Activated CD4-positive, alpha-beta T cell treated with anti-CD3 and anti-CD28 coated beads for 36 hours (primary cell): ENCODE results near the gene PROZ. TPM values are rescaled to one million over a fixed set of nuclear protein-coding genes. Genes with fewer than 3 reads are reported as not detected.
"Not testable (repeated sequence)": the region's sequence is repeated elsewhere in the genome, so short reads cannot be mapped to it uniquely, and the experiment has no call there.

Experiments used
- ATAC-seq: fragments of 200-7000 bp; cut with Tn5 transposase; one replicate; pipeline ENCODE4 v1.10.0; 2021; ENCODE audit warnings: mild to moderate bottlenecking, moderate library complexity
- CTCF ChIA-PET: fragments of 350-600 bp; sonication (Branson Sonifier 250); formaldehyde crosslinking; loops from one replicate; lab custom pipeline; 2021; ENCODE audit warnings: antibody characterized with exemption; lab: Charles Lee
- POLR2A ChIA-PET: fragments of 350-600 bp; sonication (Branson Sonifier 250); formaldehyde crosslinking; loops from one replicate; lab custom pipeline; 2021; ENCODE audit warnings: antibody characterized with exemption, inconsistent platforms; lab: Charles Lee
- DNase-seq: peaks from one replicate; pipeline ENCODE4 v3.0.0-alpha.2; 2020
- H3K27ac Mint-ChIP-seq: one replicate; pipeline ENCODE4 v1.8.0; 2021; ENCODE audit warnings: mixed read lengths
- H3K27me3 Mint-ChIP-seq: one replicate; pipeline ENCODE4 v1.8.0; 2021; ENCODE audit warnings: mixed read lengths
- H3K36me3 Mint-ChIP-seq: one replicate; pipeline ENCODE4 v1.8.0; 2021; ENCODE audit warnings: low read depth, mixed read lengths
- H3K4me1 Mint-ChIP-seq: one replicate; pipeline ENCODE4 v1.8.0; 2021; ENCODE audit warnings: mixed read lengths
- H3K4me3 Mint-ChIP-seq: one replicate; pipeline ENCODE4 v1.8.0; 2021; ENCODE audit warnings: mild to moderate bottlenecking, moderate library complexity, mixed read lengths
- H3K9me3 Mint-ChIP-seq: one replicate; pipeline ENCODE4 v1.8.0; 2021; ENCODE audit warnings: low read depth, mixed read lengths
- intact Hi-C, 2 experiments: fragments of 100-400 bp; cut with DNase I in 1 of 2; cut with micrococcal nuclease in 1 of 2; formaldehyde crosslinking; loops; one replicate each; pipeline versions ENCODE4 v1.14.2 to v1.15.1; 2022 to 2024; cut with DNase I, micrococcal nuclease
- total RNA-seq, 2 experiments: library from RNA; stranded (reverse); gene quantifications; one replicate each; pipeline ENCODE4 v1.2.3, GENCODE V29; 2021

The PROZ gene, protein sequence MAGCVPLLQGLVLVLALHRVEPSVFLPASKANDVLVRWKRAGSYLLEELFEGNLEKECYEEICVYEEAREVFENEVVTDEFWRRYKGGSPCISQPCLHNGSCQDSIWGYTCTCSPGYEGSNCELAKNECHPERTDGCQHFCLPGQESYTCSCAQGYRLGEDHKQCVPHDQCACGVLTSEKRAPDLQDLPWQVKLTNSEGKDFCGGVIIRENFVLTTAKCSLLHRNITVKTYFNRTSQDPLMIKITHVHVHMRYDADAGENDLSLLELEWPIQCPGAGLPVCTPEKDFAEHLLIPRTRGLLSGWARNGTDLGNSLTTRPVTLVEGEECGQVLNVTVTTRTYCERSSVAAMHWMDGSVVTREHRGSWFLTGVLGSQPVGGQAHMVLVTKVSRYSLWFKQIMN
- not detected for total RNA-seq

DNA sequence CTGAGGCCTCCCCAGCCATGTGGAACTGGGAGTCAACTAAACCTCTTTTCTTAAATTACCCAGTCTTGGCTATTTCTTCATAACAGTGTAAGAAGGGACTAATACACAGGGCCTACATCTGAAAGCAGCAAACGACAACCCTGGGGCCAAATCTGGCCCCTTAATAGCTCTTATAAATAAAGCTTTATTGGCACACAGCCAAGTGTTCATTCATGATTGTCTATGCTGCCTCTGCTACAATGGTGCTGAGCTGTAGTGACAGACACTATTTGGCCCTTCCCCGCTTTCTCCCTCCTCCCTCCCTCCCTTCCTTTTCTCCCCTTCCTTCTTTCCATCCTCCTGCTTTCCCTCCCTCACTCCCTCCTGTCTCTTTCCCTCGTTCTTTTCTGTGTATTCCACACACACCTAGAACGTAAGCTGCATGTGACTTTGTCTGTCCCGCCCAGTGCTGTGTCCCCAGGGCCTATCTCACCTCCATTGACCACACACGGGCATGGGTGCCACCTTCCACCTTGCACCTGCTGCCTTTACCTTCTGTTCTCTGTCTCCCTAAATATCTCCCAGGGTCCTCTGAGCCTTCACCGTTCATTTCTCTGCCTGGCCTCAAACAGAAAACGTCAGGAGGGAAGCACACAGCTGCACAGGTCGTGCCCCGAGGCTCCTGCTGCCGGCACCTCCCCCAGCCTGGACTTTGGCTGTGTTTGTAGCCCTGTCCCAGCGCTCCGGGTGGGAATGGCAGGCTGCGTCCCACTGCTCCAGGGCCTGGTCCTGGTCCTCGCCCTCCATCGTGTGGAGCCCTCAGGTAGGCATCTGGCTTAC is at the start of gene PROZ:
TSS of gene PROZ (plus strand) at position 720 of the 819 bp plus-strand sequence. CDS start at position 733, 13 bp downstream.
- DNase-seq (no peak), ATAC-seq (no peak)
- Mint-ChIP-seq H3K4me1 (peaks cover 12% of the 10 kb centered on the region), H3K4me3 (no peak within 1 kb of the TSS), H3K9me3 (peaks cover 7% of the 10 kb centered on the region), H3K36me3 (no peaks in the 10 kb centered on the region), H3K27ac (no peak within 1 kb of the TSS), H3K27me3 (no peaks in the 10 kb centered on the region)
- CTCF ChIA-PET, result no interaction called here
- intact Hi-C loops, result no loop called here
- POLR2A ChIA-PET, result no interaction called here

DNA sequence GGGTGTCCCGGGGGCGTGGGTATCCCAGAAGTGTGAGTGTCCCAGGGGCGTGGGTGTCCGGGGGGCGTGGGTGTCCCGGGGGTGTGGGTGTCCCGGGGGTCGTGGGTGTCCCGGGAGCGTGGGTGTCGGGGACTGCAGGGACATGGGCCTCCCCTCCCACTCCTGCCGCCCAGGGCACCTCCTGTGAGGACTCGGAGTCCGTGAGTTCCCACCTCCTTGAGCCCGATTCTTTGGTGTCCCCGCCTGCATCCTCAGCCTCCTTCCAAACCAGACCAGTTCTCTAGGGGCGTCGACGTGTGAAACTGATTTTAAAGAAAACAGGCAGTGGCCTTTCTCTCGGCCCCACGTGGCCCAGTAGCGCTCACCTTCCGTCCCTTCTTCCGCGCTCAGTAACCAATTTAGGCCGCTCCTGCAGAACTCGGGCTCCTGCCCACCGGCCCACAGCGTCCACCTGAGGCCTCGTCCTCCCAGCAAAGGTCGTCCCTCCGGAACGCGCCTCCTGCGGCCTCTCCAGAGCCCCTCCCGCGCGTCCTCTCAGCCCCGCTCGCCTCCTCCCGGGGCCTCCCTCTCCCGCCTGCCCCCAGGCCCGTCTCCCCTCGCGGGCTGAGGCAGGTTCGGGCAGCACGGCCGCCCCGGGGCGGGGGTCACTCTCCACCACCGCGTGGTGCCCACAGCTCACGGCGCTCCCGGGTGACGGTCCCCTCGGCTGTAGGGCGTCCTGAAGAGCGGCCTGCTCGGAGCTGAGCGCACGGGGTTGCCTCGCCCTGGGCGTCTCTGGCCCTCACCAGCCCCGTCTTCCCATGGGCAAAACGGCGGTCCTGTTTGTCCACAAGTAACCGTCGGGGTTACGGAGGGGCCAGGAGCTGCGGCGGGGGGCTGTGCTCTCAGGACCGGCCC is 49.0 kb upstream of the PROZ start:
- DNase-seq (peak; percentile 37), ATAC-seq (peak; percentile 31)
- intact Hi-C loops, result no loop called here
- Mint-ChIP-seq H3K9me3 (no peaks in the 10 kb centered on the region), H3K27ac (no peak overlapping the region), H3K4me1 (peaks cover 2% of the 10 kb centered on the region), H3K27me3 (peaks cover 3% of the 10 kb centered on the region), H3K4me3 (peak overlapping the region; percentile 55), H3K36me3 (peaks cover 4% of the 10 kb centered on the region)
- ChIA-PET CTCF (no interaction called here), POLR2A (interaction anchor here (0.6 kb wide), 1 partner anchor 59 kb away, joined by 4 read pairs; no protein-coding TSS in a partner anchor)

DNA sequence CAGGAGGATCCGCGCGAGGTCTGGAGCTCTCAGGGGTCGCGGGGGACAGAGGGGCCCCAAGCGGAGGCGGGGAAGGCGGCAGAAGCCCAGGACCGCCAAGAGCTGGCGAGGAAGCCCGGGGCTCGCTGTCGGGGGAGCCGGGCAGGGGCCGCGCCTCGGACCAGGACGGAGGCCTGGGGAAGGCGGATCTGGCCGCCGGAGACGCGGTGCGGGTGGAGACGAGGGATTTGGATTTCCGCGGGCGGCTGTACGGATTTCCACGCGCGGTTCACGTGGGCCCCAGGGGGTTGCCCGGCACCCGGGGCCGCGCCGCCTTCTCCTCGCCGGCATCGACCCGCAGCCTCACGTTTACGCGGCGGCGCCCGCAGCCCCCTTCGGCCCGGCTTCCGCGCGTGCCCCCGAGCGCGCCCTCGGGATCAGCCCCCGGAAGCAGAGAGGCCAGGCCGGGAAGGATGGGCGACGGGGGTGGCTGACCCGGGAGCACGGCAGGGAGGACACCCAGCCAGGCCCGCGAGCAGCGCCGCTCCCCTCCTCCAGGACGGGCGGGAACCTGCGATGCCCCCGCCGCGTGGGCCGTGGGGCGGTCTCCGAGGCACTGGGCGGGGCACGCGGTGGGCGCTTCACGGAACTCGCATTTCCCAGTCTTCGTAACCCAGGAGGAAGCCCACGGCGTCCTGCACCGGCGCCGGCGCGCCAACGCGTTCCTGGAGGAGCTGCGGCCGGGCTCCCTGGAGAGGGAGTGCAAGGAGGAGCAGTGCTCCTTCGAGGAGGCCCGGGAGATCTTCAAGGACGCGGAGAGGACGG is 48.2 kb upstream of the PROZ start:
- Mint-ChIP-seq H3K4me3 (no peak overlapping the region), H3K9me3 (no peaks in the 10 kb centered on the region), H3K27ac (no peak overlapping the region), H3K4me1 (peaks cover 2% of the 10 kb centered on the region), H3K27me3 (peaks cover 3% of the 10 kb centered on the region), H3K36me3 (peaks cover 4% of the 10 kb centered on the region)
- DNase-seq, result peak; percentile 40
- CTCF ChIA-PET, result no interaction called here
- POLR2A ChIA-PET, result no interaction called here
- ATAC-seq, result peak; percentile 16
- intact Hi-C loops, result no loop called here

DNA sequence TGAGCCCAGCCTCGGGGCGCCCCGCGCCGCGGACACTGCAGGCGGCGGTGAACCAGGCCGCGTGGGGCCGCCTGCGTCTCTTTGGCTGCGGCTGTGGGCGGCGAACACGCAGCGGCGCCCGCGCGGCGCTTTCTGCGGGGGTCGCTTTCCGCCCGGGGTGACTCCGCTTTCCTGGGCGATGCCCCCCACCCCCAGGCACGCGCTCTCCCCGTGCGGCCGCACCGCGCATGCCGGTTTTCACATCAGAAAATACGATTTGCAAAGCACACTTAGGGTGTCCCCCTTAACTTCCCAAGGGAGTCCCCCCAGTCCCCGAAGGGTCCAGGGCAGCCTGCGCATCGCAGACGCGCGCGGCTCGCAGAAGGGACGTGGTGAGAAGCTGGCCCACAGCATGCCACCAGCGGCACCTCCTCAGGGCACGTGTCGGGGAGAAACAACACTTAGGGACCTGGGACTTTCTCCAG is 47.6 kb upstream of the PROZ start:
- Mint-ChIP-seq H3K9me3 (no peaks in the 10 kb centered on the region), H3K4me3 (peak overlapping the region; percentile 30), H3K27ac (no peak overlapping the region), H3K27me3 (peaks cover 3% of the 10 kb centered on the region), H3K4me1 (peaks cover 2% of the 10 kb centered on the region), H3K36me3 (peaks cover 4% of the 10 kb centered on the region)
- ATAC-seq, result no peak
- ChIA-PET POLR2A (no interaction called here), CTCF (no interaction called here)
- DNase-seq, result no peak
- intact Hi-C loops, result no loop called here

DNA sequence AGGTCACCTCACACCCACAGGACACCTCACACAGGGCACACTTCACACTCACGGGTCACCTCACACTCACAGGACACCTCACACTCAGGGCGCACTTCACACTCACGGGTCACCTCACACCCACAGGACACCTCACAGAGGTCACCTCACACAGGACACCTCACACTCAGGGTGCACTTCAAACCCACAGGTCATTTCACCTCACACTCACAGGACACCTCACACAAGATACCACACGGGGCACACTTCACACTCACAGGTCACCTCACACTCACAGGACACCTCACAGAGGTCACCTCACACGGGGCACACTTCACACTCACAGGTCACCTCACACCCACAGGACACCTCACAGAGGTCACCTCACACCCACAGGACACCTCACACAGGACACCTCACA is 46.6 kb upstream of the PROZ start:
- H3K9me3 Mint-ChIP-seq, ATAC-seq, H3K27ac Mint-ChIP-seq, CTCF ChIA-PET, H3K27me3 Mint-ChIP-seq, intact Hi-C loops, POLR2A ChIA-PET, H3K36me3 Mint-ChIP-seq, H3K4me3 Mint-ChIP-seq, H3K4me1 Mint-ChIP-seq: not testable (repeated sequence)
- DNase-seq, result peak; percentile 3

DNA sequence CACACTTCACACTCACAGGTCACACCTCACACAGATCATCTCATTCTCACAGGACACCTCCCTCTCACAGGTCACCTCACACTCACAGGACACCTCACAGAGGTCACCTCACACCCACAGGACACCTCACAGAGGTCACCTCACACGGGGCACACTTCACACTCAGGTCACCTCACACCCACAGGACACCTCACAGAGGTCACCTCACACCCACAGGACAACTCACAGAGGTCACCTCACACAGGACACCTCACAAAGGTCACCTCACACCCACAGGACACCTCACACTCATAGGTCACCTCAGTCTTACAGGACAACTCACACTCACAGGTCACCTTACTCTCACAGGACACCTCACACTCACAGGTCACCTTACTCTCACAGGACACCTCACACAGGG is 46.0 kb upstream of the PROZ start:
- POLR2A ChIA-PET, H3K36me3 Mint-ChIP-seq, intact Hi-C loops, H3K27me3 Mint-ChIP-seq, H3K27ac Mint-ChIP-seq, ATAC-seq, CTCF ChIA-PET, DNase-seq, H3K4me3 Mint-ChIP-seq, H3K9me3 Mint-ChIP-seq, H3K4me1 Mint-ChIP-seq: not testable (repeated sequence)

DNA sequence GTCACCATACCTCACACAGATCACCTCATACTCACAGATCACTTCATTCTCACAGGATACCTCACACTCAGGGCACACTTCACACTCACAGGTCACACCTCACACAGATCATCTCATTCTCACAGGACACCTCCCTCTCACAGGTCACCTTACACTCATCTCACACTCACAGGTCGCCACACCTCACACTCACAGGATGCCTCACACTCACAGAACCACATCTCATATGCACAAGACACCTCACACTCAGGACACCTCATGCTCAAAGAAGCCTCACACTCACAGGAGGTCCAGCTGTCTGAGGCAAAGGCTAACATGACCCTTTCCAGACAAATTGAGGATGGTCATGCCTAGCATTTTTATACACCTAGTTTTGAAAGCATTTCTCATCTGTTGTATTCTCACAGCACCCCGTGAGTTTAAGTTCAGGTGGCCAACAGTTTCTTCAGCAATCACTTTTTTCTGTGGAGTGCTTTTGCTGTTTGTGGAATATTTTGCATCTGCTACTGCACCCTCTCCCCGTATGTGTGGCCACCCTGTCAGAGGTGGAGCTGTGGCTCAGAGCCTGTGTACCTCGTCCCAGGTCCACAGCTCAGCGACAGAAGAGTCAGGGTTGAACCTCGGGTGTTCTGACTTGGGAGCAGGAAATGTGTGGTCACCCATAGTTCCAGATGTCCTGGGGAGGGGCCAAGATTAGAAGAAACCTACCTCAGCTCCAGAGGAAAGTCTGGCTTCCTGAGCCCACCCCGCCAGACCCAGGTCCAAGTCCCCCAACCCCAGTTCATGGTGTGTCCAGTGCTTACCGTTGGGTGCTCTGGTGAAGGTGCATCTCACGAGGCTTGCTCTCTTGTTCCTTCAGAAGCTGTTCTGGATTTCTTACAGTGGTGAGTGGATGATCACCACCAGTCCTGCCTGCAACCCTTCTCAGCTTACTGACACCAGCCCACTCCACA is 45.3 kb upstream of the PROZ start:
- ATAC-seq (no peak), DNase-seq (no peak)
- Mint-ChIP-seq H3K9me3 (no peaks in the 10 kb centered on the region), H3K27me3 (peaks cover 3% of the 10 kb centered on the region), H3K27ac (no peak overlapping the region), H3K4me3 (no peak overlapping the region), H3K36me3 (peaks cover 2% of the 10 kb centered on the region), H3K4me1 (peaks cover 2% of the 10 kb centered on the region)
- ChIA-PET CTCF (interaction anchor here (0.6 kb wide), 1 partner anchor 187 kb away, joined by 3 read pairs; no protein-coding TSS in a partner anchor), POLR2A (no interaction called here)
- intact Hi-C loops, result no loop called here

DNA sequence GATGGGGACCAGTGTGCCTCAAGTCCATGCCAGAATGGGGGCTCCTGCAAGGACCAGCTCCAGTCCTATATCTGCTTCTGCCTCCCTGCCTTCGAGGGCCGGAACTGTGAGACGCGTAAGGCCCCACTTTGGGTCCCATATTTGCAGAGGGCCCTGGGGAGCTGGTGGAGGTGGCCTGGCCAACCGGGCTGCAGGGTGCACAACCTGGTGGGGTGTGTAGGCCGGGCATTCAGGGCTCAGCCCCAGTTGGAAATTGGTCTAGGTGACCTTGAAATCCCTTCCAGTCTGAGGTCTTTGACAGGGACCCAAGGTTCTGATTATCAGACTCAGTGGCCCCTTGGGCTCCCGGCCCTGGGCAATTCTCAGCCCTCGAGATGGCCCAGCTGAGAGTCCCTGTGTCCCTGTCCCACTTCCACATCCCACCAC is 44.6 kb upstream of the PROZ start:
- no peak overlapping the region for H3K27ac Mint-ChIP-seq
- DNase-seq (no peak), ATAC-seq (no peak)
- H3K4me3 Mint-ChIP-seq, result no peak overlapping the region
- peaks cover 2% of the 10 kb centered on the region for H3K36me3 Mint-ChIP-seq
- H3K4me1 Mint-ChIP-seq, result peaks cover 2% of the 10 kb centered on the region
- CTCF ChIA-PET, result no interaction called here
- H3K27me3 Mint-ChIP-seq, result peaks cover 3% of the 10 kb centered on the region
- H3K9me3 Mint-ChIP-seq, result no peaks in the 10 kb centered on the region
- intact Hi-C loops, result no loop called here
- POLR2A ChIA-PET, result no interaction called here

DNA sequence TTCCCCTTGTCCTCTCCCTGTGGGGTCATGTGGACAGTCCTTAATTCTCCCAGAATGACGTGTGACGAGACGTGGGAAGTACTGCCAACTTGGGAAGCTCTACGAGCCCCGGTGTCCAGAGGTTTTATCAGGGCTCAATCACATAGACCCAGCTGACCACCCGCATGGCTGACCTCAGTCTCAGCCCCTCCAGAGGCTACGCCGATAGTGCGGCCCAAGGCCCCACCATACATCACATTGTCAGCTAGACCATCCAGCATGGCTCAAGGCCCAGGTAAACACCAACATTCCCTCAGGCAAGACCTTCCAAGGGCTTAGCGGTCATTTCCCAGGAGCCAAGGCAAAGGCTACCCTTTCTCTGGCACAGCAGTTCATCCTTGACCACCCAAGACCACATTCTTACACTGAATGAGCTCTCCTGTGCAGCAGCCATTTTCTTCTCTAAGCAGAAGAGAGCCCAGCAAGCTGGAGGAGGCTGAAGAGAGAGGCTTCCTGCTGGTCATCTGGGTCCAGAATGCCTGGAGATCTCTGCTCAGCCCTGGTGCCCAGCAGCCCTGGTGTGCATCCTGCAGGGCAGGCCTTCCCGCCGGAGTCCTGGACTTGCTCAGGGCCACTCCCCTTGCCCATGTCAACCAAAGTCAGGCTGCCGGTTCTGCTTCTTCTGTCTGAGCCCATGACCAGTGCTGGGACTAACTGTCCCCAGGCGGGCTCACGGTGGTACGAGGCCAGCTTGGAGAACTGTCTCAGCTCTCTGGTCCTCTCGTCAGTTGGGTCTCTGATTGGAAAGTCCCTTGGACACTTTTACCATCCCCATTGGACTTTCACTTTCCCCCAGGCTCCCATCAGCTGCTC is 43.7 kb upstream of the PROZ start:
- no peaks in the 10 kb centered on the region for H3K9me3 Mint-ChIP-seq
- H3K4me1 Mint-ChIP-seq, result no peaks in the 10 kb centered on the region
- intact Hi-C loops, result no loop called here
- H3K4me3 Mint-ChIP-seq, result no peak overlapping the region
- H3K36me3 Mint-ChIP-seq, result no peaks in the 10 kb centered on the region
- DNase-seq (peak; percentile 2), ATAC-seq (no peak)
- no peak overlapping the region for H3K27ac Mint-ChIP-seq
- H3K27me3 Mint-ChIP-seq, result no peaks in the 10 kb centered on the region
- CTCF ChIA-PET, result no interaction called here
- POLR2A ChIA-PET, result no interaction called here
